ENCODE results near the gene TRAPPC3.
A peak's percentile ranks its signal among the peaks of the same experiment; 100 is the strongest.
"Not testable (repeated sequence)": the region's sequence is repeated elsewhere in the genome, so short reads cannot be mapped to it uniquely, and the experiment has no call there.

Gene TRAPPC3

GRCh38 chr1:36149237-36149972 lies at the start of gene TRAPPC3:
TSS of gene TRAPPC3 (minus strand) at chr1:36149486. CDS start at chr1:36149378, 108 bp downstream.
- peak; percentile 100 for DNase-seq

GRCh38 chr1:36198641-36199040 lies 49.4 kb upstream of the TRAPPC3 start:
- no peak for DNase-seq

- DNase-seq, result not testable (repeated sequence)
Observed at GRCh38 chr1:36196805-36197204, 47.5 kb upstream of the TRAPPC3 start.

- peak; percentile 86 for DNase-seq
Observed at GRCh38 chr1:36187800-36188593, 38.7 kb upstream of the TRAPPC3 start.

- no peak for DNase-seq
Observed at GRCh38 chr1:36183309-36183856, 34.1 kb upstream of the TRAPPC3 start.

- DNase-seq, result no peak
Observed at GRCh38 chr1:36182734-36183133, 33.4 kb upstream of the TRAPPC3 start.

- no peak for DNase-seq
Observed at GRCh38 chr1:36179220-36179600, 29.9 kb upstream of the TRAPPC3 start.

GRCh38 chr1:36178471-36179219 lies 29.4 kb upstream of the TRAPPC3 start:
- no peak for DNase-seq

GRCh38 chr1:36177589-36178431 lies 28.5 kb upstream of the TRAPPC3 start:
- no peak for DNase-seq

GRCh38 chr1:36176106-36176949 lies 27.0 kb upstream of the TRAPPC3 start:
- no peak for DNase-seq

GRCh38 chr1:36175137-36176095 lies 26.1 kb upstream of the TRAPPC3 start:
- DNase-seq, result peak; percentile 57

- DNase-seq, result no peak
Observed at GRCh38 chr1:36174713-36175112, 25.4 kb upstream of the TRAPPC3 start.

- DNase-seq, result no peak
Observed at GRCh38 chr1:36172983-36173382, 23.7 kb upstream of the TRAPPC3 start.

- DNase-seq, result no peak
Observed at GRCh38 chr1:36172017-36172747, 22.9 kb upstream of the TRAPPC3 start.

GRCh38 chr1:36170643-36171412 lies 21.5 kb upstream of the TRAPPC3 start:
- no peak for DNase-seq

GRCh38 chr1:36168514-36168913 lies 19.2 kb upstream of the TRAPPC3 start:
- no peak for DNase-seq

- DNase-seq, result no peak
Observed at GRCh38 chr1:36166938-36167905, 17.9 kb upstream of the TRAPPC3 start.
